Neutrophil (primary cell): ENCODE results near the gene RSRC2.
"Not testable (repeated sequence)": the region's sequence is repeated elsewhere in the genome, so short reads cannot be mapped to it uniquely, and the experiment has no call there.

Source experiments
- H3K27ac ChIP-seq: fragments of 200-600 bp; sonication (generic); 2 replicates; pipeline ENCODE4 v1.5.1; 2016; ENCODE audit warnings: mild to moderate bottlenecking, moderate library complexity
- H3K27me3 ChIP-seq: fragments of 200-600 bp; sonication (generic); 2 replicates; pipeline ENCODE4 v1.6.0; 2016; ENCODE audit warnings: mild to moderate bottlenecking
- H3K36me3 ChIP-seq: fragments of 200-600 bp; sonication (generic); 2 replicates; pipeline ENCODE4 v1.5.1; 2017
- H3K4me1 ChIP-seq, 2 experiments: fragments of 200-600 bp in 1 of 2; sonication (generic) in 1 of 2; 1 replicate in 1 of 2; 2 replicates in 1 of 2; pipeline versions ENCODE4 v1.5.1 to v1.6.1; 2013 to 2016; ENCODE audit warnings: low read depth in 1 of 2, low read length in 1 of 2, mild to moderate bottlenecking in 1 of 2, moderate library complexity in 1 of 2; ENCODE audit not compliant: control insufficient read depth in 1 of 2, insufficient read depth in 1 of 2
- H3K4me3 ChIP-seq, 2 experiments: fragments of 200-600 bp in 1 of 2; sonication (generic) in 1 of 2; 1 replicate in 1 of 2; 2 replicates in 1 of 2; pipeline ENCODE4 v1.5.1; 2013 to 2016; ENCODE audit warnings: low read depth in 1 of 2, low read length in 1 of 2, mild to moderate bottlenecking in 1 of 2, moderate library complexity in 1 of 2
- H3K9me3 ChIP-seq: fragments of 200-600 bp; sonication (generic); 2 replicates; pipeline ENCODE4 v1.5.1; 2016
- CTCF ChIP-seq: fragments of 200-600 bp; sonication (generic); IDR thresholded peaks from 2 replicates; pipeline ENCODE4 v1.5.1; 2016; ENCODE audit warnings: antibody characterized with exemption

Gene RSRC2

GRCh38 chr12:122526683-122527477, at the start of gene RSRC2, which contains the start of gene KNTC1:
Gene RSRC2 (minus strand): TSS chr12:122526936. CDS start chr12:122526853, 83 bp downstream.
Gene KNTC1 (plus strand): TSS chr12:122527249. CDS start chr12:122530064, 2,815 bp downstream.
- Histone ChIP-seq H3K36me3 (peaks cover 13% of the 10 kb centered on the region), H3K27ac (peak within 1 kb of the TSS; percentile 99), H3K4me1 (peaks cover 37 to 47% of the 10 kb centered on the region in 2 experiments), H3K9me3 (no peaks in the 10 kb centered on the region), H3K4me3 (peak within 1 kb of the TSS; percentile 61 to 88), H3K27me3 (no peaks in the 10 kb centered on the region)
- TF ChIP-seq CTCF = no peak

GRCh38 chr12:122571821-122572220, 45.1 kb upstream of the RSRC2 start:
- no peaks in the 10 kb centered on the region for H3K9me3 ChIP-seq
- TF ChIP-seq CTCF = no peak
- no peak overlapping the region for H3K4me3 ChIP-seq
- no peaks in the 10 kb centered on the region for H3K4me1 ChIP-seq
- no peak overlapping the region for H3K27ac ChIP-seq
- H3K36me3 ChIP-seq = peaks cover 69% of the 10 kb centered on the region
- no peaks in the 10 kb centered on the region for H3K27me3 ChIP-seq

- not testable (repeated sequence) for H3K27me3 ChIP-seq, H3K4me3 ChIP-seq, H3K4me1 ChIP-seq, H3K9me3 ChIP-seq, H3K27ac ChIP-seq
- H3K36me3 ChIP-seq = peaks cover 53% of the 10 kb centered on the region
These were observed 43.3 kb upstream of the RSRC2 start for GRCh38 chr12:122570006-122570405.

GRCh38 chr12:122569288-122569687, 42.6 kb upstream of the RSRC2 start:
- peaks cover 46% of the 10 kb centered on the region for H3K36me3 ChIP-seq

DNA sequence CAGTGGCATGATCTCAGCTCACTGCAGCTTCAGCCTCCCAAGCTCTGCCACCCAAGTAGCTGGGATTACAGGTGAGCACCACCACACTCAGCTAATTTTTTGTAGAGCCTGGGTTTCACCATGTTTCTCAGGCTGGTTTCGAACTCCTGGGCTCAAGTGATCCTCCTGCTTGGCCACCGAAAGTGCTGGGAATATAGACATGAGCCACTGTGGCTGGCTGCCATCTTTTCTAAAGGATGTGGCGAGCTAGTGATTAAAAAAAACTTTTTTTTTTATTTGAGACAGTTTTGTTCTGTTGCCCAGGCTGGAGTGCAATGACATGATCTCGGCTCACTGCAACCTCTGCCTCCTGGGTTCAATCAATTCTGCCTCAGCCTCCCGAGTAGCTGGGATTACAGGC, 40.1 kb upstream of the RSRC2 start:
- not testable (repeated sequence) for H3K4me3 ChIP-seq, H3K27me3 ChIP-seq, H3K27ac ChIP-seq, H3K9me3 ChIP-seq, H3K4me1 ChIP-seq
- peaks cover 47% of the 10 kb centered on the region for H3K36me3 ChIP-seq

More at GRCh38 chr12:122569288-122569687, 42.6 kb upstream of the RSRC2 start:
- Histone ChIP-seq H3K27me3 (no peaks in the 10 kb centered on the region), H3K4me1 (no peaks in the 10 kb centered on the region), H3K27ac (no peak overlapping the region), H3K4me3 (no peak overlapping the region), H3K9me3 (no peaks in the 10 kb centered on the region)
- TF ChIP-seq CTCF = no peak

DNA sequence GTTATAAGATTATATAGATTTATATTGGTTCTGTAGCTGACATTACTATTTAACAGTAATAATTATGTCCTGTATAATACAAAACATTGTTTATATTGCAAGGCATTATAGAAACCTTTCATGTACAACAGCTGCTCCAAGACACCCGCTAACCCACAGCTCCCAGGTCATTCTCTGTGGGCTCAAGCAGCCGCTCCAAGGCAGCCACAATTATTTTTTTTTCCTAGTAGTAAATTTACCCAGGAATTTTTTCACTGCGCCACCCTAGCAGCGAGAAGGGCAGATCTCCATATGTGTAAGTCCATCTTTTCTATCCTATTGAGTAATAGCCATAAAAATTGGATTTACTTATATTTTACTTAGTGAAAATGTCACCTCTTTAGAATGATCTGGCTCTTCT, 36.6 kb upstream of the RSRC2 start:
- Histone ChIP-seq H3K9me3 (no peaks in the 10 kb centered on the region), H3K36me3 (peaks cover 39% of the 10 kb centered on the region), H3K27me3 (no peaks in the 10 kb centered on the region), H3K27ac (no peak overlapping the region), H3K4me1 (no peaks in the 10 kb centered on the region), H3K4me3 (no peak overlapping the region)
- TF ChIP-seq CTCF = no peak
